MCF 10A (cell line): ENCODE measurements around the gene PKD1. TPM values are rescaled to one million over a fixed set of nuclear protein-coding genes. Genes with fewer than 3 reads are reported as not detected.
A peak's percentile ranks its signal among the peaks of the same experiment; 100 is the strongest.

Experiments
- BruUV-seq: library from RNA; stranded (reverse); fragments of 400-500 nt; replicated peaks from 2 replicates; lab custom pipeline; 2021; lab: Mats Ljungman, UMichigan
- CTCF ChIA-PET: fragments of 300-600 bp; sonication (Branson Sonifier 250); formaldehyde crosslinking; extraction: SDS; loops from one replicate; lab custom pipeline; 2021; ENCODE audit warnings: antibody characterized with exemption, inconsistent platforms; lab: Yijun Ruan, JAX
- POLR2A ChIA-PET: fragments of 300-600, 350-650 bp; sonication (Branson Sonifier 250); formaldehyde crosslinking; extraction: SDS; loops from one replicate; lab custom pipeline; 2020; ENCODE audit warnings: antibody characterized with exemption, inconsistent platforms; lab: Yijun Ruan, JAX
- DNase-seq: peaks from one replicate; pipeline ENCODE4 v3.0.0-alpha.2; 2018; ENCODE audit not compliant: unreplicated experiment
- H3K27ac Mint-ChIP-seq: one replicate; pipeline ENCODE4 v1.8.0; 2022; ENCODE audit warnings: mild to moderate bottlenecking, low read depth, mixed read lengths; ENCODE audit not compliant: unreplicated experiment
- H3K27me3 Mint-ChIP-seq: one replicate; pipeline ENCODE4 v1.8.0; 2022; ENCODE audit warnings: mixed read lengths; ENCODE audit not compliant: insufficient read depth, unreplicated experiment
- H3K36me3 Mint-ChIP-seq: one replicate; pipeline ENCODE4 v1.8.0; 2022; ENCODE audit warnings: mild to moderate bottlenecking, moderate library complexity, mixed read lengths; ENCODE audit not compliant: insufficient read depth, unreplicated experiment
- H3K4me1 Mint-ChIP-seq: one replicate; pipeline ENCODE4 v1.8.0; 2022; ENCODE audit warnings: mixed read lengths; ENCODE audit not compliant: insufficient read depth, unreplicated experiment
- H3K4me3 Mint-ChIP-seq: one replicate; pipeline ENCODE4 v1.8.0; 2022; ENCODE audit warnings: mild to moderate bottlenecking, moderate library complexity, mixed read lengths; ENCODE audit not compliant: unreplicated experiment
- H3K9me3 Mint-ChIP-seq: one replicate; pipeline ENCODE4 v1.8.0; 2022; ENCODE audit warnings: mixed read lengths; ENCODE audit not compliant: unreplicated experiment
- CTCF ChIP-seq: fragments of 200-600 bp; IDR thresholded peaks from one replicate; pipeline ENCODE4 v1.8.0; 2022; ENCODE audit warnings: antibody characterized with exemption, mild to moderate bottlenecking; ENCODE audit not compliant: unreplicated experiment
- intact Hi-C: fragments of 100-400 bp; cut with micrococcal nuclease; formaldehyde crosslinking; loops from 2 replicates; pipeline ENCODE4 v1.14.1; 2022
- total RNA-seq: library from RNA; stranded (reverse); gene quantifications from 2 replicates; pipeline ENCODE4 v1.2.3, GENCODE V29; 2022

PKD1 gene
- total RNA-seq, 1 experiment from 2014 or later, result 187 TPM

DNA sequence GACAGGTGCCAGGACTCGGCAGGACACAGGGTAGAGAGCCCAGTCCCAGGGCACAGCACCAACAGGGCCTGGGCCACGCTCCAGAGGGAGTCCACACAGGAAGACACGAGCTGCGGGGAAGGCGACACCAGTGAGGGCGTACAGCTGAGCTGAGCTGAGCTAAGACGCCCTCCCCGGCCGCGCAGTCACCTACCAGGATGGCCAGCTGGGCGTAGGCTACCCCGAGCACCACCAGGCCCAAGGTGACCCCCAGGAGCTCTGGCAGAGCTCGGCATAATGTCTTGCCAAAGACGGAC lies 45.3 kb downstream of the PKD1 start:
- H3K27ac Mint-ChIP-seq, result no peak overlapping the region
- BruUV-seq, result no TSS peak
- H3K9me3 Mint-ChIP-seq, result no peaks in the 10 kb centered on the region
- TF ChIP-seq CTCF, result no peak
- intact Hi-C loops, result no loop called here
- peaks cover 4% of the 10 kb centered on the region for H3K4me1 Mint-ChIP-seq
- ChIA-PET POLR2A (interaction anchor here (1.2 kb wide), 1 partner anchor 18 kb away, joined by 3 read pairs; no protein-coding TSS in a partner anchor), CTCF (no interaction called here)
- no peaks in the 10 kb centered on the region for H3K27me3 Mint-ChIP-seq
- no peak overlapping the region for H3K4me3 Mint-ChIP-seq
- no peak for DNase-seq
- H3K36me3 Mint-ChIP-seq, result peaks cover 45% of the 10 kb centered on the region

DNA sequence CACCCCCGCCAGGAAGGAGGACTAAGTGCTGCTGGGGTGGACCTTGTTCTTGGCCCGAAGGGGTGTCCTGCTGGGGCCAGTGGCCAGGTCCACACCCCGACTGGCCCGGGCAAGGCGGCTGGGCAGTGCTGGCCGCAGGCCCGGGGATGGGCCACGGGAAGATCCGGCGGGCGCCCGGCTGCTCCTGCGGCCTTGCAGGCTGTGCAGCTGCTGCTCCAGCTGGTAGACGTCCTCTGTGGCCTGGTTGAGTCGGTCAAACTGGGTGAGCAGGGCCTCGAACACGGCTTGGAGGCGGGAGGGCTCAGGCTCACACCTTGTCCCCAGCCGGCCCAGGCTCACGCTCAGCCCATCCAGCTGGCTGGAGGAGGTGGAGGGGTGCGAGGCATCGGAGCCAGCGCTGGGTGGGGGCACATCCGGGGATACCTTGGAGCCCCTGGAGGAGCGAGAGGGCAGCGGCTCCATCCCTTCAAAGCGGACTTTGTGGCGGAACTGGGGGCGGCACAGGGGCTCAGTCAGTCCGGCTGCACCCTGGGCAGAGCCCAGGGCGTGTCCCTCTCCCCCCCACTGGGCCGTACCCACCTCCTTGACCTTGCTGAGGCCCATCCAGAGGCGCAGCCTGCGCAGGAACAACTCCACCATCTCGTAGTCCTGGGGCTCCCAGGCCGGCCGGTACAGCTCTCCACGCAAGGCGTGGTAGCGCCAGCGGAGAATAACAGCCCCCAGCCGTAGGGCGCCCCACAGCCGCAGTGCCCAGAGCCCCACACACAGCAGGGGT lies 45.8 kb downstream of the PKD1 start:
- H3K27ac Mint-ChIP-seq, result no peak overlapping the region

GRCh38 chr16:2088759-2089358 lies 46.8 kb downstream of the PKD1 start:
- Mint-ChIP-seq H3K36me3 (peaks cover 39% of the 10 kb centered on the region), H3K27me3 (no peaks in the 10 kb centered on the region), H3K4me3 (no peak overlapping the region), H3K27ac (no peak overlapping the region), H3K4me1 (peaks cover 4% of the 10 kb centered on the region), H3K9me3 (no peaks in the 10 kb centered on the region)
- intact Hi-C loops, result no loop called here
- BruUV-seq, result TSS peak; percentile 29
- TF ChIP-seq CTCF, result no peak
- ChIA-PET POLR2A (interaction anchor here (0.6 kb wide), 1 partner anchor 136 kb away, joined by 3 read pairs; no protein-coding TSS in a partner anchor), CTCF (interaction anchor here (0.6 kb wide), 1 partner anchor 14 kb away, joined by 5 read pairs; no protein-coding TSS in a partner anchor)
- no peak for DNase-seq

More for the DNA sequence above, 45.8 kb downstream of the PKD1 start:
- no peaks in the 10 kb centered on the region for H3K9me3 Mint-ChIP-seq
- no TSS peak for BruUV-seq
- ChIA-PET CTCF (interaction anchor here (0.6 kb wide), 1 partner anchor 43 kb away, joined by 3 read pairs; no protein-coding TSS in a partner anchor), POLR2A (interaction anchor here (0.6 to 1.2 kb wide), 2 partner anchors 18 to 56 kb away, joined by 3 read pairs; no protein-coding TSS in a partner anchor)
- H3K36me3 Mint-ChIP-seq, result peaks cover 45% of the 10 kb centered on the region
- TF ChIP-seq CTCF, result no peak
- no peak for DNase-seq
- no peak overlapping the region for H3K4me3 Mint-ChIP-seq
- H3K27me3 Mint-ChIP-seq, result no peaks in the 10 kb centered on the region
- peaks cover 4% of the 10 kb centered on the region for H3K4me1 Mint-ChIP-seq
- intact Hi-C loops, result no loop called here
